Dedifferentiated amniotic fluid mesenchymal stem cell (primary cell): ENCODE measurements around the gene CFAP46.
"Not testable (repeated sequence)": the region's sequence is repeated elsewhere in the genome, so short reads cannot be mapped to it uniquely, and the experiment has no call there.

Experiments used
- DNase-seq: peaks from one replicate; pipeline ENCODE4 v3.0.0-alpha.2; 2016; ENCODE audit errors: extremely low spot score

The CFAP46 gene

DNA sequence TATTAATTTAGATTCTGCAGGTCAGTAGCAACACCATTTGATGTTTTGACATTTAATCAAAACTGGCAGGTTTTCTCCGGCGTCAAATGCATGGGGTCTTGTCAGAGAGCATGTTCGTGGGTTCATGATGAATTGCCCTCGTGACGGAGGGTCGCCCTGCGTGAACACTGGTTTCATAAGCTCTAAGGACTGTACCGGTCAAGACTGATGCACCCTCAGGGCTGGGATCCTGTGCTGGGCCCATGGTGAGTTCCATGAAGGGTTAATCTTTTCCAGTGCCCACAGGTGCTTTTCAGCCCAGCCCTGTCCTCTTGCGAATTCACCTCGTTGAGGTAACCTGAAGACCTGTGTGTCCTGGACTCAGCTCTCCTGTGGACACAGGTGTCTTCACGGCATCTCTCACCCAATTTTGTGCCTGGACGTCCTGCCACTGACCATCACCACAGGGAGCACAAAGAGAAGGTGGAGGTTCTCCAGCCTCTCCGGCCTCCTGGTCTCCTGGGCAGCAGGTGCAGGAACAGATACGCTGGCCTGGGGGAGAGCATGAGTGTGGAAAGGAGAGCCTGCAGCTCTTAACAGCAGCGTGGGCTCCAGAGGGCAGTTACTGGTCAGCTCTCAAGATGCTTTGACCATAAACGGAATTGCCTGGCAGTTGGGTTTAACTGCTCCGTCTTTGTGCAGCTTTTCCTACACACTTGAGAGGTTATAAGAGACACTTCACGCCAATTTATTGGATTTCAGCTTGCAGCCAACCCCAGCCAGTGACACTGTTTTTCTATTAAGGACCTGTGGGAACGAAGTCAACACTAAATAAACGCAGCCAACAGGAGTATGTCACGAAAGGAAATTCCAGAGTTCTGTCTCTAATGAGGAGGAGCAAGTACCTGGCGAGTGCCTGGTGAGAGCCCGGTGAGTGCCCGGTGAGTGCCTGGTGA, 37.4 kb upstream of the CFAP46 start:
- DNase-seq, result no peak

DNA sequence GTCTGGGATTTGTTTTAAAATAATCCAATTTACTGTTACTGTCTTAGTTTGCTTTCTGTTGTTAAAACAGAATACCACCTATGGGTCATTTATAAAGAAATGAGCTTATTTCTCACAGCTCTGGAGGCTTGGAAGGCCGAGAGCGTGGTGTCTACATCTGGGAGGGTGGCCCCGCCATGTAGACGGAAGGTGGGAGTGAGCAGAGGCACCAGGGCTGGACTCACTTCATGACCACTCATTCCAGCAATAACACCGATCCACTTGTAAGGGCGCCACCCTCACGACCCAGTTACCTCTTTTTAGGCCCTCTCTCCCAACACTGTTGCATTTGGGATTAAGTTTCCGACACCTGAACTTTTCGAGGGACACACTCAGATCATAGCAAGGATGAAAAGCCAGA, 36.2 kb upstream of the CFAP46 start:
- no peak for DNase-seq

DNA sequence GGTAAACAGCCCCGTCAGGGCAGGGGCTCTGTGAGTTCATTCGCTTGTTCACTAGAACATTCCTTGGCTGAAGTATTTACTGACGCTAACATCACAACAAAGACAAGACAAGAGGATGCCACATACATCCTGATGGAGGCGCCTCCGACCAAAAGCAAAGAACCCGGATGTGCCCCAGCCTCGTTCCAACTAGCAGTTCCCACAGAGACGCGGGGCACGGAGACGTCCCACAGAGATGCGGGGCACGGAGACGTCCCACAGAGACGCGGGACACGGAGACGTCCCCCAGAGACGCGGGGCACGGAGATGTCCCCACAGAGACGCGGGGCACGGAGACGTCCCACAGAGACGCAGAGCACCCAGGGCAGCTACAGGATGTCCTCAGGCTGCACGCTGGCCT, 35.4 kb upstream of the CFAP46 start:
- no peak for DNase-seq

DNA sequence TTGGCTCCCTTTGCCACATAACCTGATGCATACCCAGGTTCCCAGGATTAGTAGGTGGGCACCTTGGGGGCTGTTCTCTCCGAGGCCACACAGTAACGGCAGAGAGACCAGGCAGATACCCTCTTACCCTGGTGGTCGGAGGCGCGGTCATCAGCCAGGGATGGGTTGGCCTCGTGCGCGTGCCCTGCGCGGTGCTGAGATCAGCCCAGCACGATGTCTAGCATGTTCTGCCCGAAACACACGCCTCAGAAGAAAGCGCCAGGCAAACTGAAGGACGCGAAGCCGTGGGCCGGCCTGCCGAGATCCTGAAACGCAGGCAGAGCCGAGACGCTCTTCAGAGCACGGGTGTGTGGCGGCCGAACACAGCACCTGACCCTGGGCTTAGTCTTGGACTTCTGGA, 34.7 kb upstream of the CFAP46 start:
- no peak for DNase-seq

DNA sequence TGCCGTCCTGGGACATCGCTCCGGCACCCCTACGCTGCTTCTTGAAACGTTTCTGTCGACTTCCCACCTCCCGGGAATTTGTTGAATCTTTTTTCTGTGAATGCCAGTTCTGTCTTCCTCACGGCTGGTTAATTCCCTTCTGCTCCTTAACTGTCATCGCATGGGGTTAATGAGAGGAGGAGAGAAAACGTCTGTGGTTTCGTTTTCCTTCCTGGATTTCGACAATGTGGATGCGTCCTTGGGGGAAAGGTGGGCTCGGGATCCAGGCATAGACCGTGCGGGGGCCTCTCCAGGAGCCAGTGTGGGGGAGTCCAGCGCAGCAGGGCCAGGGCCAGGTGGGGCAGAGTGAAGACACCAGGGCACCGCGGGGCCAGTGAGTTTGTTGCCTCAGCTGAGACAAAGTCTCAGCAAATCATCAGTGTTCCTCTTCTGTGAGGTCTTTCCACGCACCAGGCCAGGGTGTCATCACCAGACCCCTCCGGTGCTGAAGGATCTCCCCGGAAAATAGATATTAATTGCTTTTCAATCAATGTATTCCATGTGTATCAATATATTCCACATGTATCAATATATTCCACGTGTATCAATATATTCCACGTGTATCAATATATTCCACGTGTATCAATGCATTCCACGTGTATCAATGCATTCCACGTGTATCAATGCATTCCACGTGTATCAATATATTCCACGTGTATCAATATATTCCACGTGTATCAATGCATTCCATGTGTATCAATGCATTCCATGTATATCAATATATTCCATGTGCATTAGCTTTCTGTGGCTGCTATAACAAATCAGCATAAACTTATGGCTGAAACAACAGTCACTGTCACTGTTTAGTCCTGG, 33.7 kb upstream of the CFAP46 start:
- no peak for DNase-seq

DNA sequence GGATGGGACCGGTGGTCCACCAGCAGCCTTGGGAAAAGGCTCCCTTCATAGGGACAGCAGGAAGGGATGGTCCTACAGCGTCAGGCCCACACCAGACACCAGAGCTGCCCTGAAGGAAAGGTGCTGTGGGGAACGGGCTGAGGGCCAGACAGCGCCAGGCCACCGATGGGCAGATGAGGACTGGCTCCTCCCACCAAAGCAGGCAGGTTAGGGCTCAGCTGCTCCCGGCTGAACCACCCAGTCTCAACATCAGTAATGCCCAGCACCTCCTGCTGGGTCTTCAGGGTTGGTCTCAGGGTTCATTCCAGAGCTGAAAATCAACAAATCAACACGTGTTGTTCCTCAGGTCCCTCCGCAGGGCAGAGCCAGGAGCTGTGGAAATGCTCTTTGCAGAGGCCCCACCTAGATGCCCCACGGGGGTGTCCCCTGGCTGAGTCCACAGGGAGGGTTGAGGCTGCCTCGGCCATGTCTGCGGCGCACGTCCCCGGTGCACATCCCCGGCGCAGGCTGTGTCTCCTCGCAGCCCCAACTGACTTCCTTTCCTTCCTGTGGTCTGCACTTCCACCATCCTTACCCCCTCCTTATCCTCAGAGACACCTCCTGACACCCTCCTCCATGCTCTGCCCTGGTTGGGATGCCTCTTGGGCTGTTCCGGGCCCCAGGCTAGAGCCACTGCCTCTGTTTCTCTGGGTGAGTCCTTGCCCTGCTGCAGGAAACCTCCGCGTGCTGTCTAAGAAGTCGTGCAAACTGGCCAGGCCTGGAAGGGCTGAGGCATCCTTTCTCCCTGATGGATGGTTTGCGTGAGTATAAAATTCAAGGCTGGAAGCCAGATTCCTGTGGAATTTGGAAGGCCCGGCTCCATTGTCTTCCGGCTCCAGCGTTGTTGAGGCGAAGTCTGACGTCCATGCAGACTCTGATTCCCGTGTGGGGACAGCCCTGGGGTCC, 32.8 kb upstream of the CFAP46 start:
- no peak for DNase-seq

DNA sequence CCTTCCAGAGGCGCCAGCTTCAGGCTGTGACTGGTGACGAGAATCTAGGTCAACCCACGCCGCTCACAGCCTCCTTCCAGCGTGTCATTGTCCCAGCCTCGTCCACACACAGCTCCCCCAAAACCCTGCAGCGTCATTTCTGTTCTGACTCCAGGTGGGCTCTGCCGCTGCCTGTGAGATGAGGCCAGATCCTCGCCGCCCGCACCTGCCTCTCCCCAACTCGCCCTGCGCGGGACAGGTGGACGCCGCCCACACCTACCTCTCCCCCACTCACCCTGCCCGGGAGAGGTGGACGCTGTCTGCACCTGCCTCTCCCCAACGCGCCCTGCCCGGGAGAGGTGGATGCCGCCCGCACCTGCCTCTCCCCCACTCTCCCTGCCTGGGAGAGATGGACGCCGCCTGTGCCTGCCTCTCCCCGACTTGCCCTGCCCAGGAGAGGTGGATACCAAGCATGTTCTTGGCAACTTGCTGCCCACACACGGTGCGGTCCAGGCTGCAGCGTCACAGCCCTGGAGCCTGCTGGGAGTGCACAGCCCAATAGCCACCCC, 32.0 kb upstream of the CFAP46 start:
- no peak for DNase-seq

DNA sequence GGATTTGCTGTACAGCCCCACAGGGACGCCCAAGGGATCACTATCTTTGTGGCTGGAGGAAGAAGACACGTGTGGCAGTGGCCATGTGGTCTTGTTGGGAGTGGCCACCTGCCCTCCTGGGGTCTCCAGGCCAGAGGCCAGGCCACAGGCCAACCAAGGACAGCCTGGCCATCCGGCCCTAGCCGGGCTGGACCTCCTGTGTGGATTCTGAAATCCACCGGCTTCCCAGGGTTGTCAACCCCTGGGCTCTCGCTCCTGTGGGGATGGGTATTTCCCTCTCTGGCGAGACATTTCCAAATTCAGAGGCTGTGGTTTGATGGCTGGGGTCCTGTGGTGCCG, 31.5 kb upstream of the CFAP46 start:
- DNase-seq, result no peak

DNA sequence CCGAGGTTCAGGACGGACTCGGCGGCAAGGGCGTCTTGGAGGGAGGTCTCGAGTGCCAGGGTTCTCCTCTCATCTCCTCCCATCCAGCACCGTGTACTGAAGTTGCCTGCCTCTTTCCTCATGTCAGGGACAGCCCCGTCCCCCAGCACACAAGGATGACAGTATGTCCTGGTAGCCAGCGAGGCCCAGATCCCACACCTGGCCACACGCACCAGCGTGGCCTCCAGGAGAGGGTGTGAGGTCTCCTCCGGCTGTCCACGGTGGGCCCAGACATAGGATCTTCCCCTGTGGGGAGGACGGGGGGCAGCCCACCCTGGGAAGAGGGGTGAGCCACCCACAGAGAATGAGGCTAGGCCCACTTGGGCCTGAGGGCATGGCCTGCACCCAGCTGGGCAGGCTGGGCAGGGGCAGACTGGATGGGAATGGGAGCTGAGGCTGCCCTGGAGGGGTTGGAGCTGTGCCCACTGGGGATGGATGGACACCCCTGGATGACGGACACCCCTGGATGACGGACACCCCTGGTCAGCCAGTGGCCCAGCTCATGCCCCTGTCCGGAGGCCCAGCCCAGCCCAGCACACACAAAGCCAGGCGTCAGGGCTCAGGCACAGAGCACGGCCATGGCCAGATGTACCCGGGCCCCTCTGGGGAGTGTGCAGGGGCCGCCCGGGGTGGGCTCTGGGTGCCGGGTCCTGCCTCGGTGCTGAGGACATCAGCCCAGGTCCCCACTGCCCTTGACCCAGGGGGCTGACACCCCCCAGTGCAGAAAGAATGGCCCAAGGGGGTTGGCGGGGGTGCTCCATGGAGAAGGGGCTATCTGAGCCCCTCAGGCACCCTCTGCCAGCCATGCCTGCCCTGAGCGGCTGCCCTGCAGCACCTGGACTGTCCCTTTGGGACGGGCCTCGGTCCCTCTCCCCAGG, 30.9 kb upstream of the CFAP46 start:
- no peak for DNase-seq

DNA sequence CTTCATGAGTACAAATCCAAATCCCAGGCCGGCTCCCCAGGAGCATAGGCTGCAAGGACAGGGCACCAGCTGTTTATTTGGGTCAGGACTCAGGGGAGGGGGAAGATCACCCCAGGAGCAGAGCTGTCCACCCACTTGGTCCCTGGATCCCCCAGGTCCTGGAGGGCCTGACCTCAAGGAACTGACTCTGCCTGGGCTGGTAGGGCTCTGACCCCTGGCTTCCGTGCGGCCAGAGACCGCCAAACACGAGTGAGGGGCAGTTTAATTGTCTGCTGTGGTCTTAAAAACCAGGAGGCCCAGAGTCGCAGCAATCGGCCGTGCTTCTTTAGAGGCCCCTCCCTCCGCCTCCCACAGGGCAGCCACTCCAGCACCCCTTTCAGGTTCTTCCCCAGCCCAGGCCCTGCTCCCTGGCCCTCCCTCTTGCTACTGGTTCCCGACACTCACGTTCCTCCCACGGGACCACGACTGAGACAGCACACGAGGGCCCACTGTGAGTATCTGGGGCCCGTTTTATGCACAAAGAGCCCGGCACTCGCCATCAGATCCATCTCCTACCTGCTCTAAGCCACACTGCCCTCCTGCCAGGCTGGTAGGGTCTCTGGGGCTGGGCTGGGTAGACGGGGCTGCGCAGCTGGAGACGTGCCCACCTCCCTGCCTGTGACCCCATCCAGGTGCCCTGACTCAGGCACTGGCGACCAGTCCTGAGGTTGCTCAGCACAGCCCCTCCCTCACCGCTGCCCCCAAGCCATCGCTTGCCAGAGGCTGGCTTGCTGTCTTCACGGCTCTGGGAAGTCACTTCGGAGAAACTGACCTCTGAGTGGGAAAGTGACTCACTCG, 30.0 kb upstream of the CFAP46 start:
- no peak for DNase-seq

DNA sequence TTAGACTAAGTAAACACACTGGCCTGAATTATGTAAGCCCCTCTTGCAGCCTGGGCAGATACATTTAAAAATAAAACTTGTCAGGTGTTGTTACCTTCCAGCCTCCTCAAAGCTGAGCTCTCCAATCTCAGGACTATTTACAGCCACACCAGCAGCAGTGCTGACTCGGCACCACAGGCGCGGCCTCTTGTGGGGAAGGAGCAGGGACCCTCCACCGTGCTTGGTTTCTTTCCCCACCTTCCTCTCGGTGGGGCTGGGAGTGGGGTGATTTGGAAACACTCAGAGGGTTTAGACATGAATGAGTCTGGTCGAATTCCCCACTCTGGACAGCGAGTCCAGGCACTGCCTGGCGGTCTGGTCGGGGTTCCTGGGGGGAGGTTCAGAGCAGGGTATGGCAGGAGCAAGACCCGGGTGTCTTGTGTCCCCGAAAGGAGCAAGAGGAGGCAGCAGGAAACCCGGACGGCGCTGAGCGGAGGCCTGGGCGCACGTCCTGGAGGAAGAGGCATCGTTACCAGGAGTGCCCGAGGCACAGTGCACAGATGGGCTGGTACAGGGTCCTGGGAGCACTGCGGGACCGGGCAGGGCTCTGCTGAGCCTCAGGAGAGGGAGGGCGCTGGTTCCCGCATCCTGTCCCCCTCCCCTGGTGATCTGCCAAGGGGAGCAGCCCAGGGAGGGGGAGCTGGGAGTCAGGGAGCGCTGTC, 29.2 kb upstream of the CFAP46 start:
- DNase-seq, result no peak

DNA sequence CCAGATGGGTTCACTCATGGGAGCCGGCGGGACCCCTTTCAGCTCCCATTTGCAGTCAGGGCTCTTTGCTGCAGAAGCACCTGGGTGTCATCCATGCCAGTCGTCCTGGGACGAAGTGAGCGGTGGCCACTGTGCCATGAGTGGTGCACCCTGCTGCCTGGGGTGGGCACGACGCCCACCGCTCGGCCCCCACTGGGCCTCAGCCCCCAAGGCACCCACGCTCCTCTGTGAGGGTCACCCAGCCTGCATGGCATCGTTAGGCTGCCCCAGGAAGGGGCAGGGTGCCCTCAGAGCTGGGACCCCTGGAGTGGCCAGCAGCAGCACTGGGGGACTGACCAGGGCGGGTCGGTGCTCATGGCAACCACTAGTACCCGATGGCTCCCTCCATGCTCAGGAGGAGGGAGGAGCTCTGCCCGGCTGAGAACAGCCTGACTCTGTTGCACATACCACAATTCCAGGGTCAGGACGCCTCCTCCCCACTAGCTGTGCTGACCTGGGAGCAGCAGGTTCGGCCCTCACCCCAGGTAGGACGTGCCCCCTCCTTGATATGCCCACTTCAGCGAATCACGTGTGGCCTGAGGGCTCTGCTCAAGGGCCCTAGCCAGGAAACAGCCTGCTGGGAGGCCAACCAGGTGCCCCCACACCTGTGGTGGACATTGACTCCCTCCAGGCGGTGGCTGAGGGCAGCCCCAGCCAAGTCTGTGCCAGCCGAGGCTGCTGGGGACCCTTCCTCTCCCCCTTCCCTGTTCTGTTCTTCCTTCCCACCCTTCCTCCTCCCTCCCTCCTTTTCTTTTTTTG, 28.5 kb upstream of the CFAP46 start:
- no peak for DNase-seq

DNA sequence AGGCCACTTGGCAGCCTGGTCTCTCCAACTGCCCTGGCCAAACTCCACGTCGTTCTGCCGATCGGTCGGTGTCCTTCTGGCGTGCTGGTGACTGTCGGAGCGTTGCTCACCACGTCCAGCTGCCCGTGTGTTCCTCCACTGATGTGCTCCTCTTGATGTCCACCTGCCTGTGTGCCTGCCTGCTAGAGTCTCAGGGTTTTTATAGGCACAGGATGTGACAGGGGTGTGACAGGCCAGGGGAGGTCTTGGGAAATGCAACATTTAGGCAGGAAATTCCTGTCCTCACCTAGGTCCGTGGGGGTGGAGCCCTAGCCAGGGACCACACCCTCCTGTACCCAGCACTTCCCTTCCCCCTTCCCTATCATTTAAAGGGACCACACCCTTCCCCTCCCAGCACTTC, 25.2 kb upstream of the CFAP46 start:
- DNase-seq, result no peak

DNA sequence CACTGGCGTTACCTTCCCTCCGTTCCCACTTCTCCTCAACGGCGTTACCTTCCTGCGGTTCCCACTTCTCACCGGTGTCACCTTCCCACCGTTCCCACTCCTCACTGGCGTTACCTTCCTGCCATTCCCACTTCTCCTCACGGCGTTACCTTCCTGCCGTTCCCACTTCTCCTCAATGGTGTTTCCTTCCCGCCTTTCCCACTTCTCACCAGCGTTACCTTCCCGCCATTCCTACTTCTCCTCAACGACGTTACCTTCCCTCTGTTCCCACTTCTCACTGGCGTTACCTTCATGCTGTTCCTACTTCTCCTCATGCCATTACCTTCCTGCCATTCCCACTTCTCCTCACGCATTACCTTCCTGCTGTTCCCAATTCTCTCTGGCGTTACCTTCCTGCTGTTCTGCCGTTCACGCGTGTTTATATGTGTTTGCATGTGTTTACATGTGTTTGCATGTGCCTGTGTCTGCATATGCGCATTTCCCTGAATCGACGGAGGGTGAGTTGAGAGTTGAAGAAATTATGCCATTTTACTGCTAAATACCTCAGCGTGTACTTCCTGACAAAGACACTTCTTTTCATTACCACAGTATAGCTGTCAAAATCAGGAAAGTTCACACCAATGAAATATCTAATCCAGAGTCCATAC, 23.2 kb upstream of the CFAP46 start:
- no peak for DNase-seq

DNA sequence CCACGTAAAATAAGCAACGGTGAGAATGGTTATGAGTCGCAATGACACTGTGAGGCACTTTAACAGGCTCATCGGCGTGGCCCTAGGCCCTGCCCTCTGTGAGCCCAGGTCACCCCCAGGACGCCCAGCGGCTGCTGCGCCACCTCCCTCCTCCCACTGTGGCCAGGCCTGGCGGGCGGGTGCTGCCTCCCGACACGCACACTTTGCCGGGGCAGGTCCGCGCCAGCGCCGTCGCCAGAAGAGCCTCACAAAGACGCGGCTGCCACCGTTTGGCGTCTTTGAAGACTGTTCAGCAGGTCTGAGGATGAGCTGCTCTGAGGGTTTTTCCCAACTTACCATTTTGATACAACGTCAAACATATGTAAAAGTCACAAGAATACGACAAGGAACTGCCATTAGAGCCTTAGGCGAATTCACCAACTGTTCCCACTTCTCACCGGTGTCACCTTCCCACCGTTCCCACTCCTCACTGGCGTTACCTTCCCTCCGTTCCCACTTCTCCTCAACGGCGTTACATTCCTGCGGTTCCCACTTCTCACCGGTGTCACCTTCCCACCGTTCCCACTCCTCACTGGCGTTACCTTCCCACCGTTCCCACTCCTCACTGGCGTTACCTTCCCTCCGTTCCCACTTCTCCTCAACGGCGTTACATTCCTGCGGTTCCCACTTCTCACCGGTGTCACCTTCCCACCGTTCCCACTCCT, 22.5 kb upstream of the CFAP46 start:
- not testable (repeated sequence) for DNase-seq

DNA sequence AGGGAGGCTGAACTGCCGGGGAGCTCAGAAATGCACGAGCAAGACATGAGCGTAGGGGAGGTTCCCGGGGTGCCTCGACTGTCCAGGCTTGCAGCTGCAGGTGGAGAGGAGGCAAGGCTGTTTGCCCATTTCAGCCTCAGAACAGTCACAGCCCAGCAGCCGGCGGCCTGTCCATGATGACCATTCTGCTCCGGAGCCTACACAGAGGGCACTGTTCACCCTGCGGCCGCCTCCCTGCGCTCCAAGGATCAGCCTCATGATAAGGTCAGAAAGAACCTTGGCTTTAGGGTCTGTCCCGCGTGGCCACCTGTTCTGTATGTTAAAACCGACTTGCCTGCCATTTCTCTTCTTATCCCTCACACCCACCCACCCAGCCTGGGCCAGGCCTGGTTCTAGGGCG, 21.9 kb upstream of the CFAP46 start:
- no peak for DNase-seq

DNA sequence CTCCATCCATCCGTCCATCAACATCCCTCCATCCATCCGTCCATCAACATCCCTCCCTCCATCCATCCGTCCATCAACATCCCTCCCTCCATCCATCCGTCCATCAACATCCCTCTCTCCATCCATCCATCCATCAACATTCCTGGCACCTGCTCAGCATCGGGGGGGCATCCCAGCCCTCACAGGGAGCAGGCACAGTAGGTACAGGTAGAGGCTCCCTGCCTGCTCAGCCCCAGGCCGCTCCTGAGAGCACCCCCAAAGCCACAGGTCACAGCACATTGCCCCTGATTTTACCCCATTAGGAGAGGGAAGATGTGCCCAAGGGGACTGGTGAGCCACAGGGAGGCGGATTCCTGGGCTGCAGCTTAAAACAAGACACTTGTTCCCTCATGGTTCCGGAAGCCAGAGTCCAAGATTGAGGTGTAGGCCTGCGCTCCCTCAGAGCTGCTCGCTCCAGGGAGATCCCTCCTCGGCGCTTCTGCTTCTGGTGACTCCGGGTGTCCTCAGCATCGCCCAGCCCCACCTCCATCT, 21.1 kb upstream of the CFAP46 start:
- DNase-seq, result no peak
